Activated CD4-positive, alpha-beta T cell treated with anti-CD3 and anti-CD28 coated beads, Interleukin-2, amount 50 U/mL, for 48 hours (primary cell): ENCODE results near the gene OR52E5.

Source experiments
- DNase-seq, 2 experiments: peaks; one replicate each; pipeline ENCODE4 v3.0.0-alpha.2; 2020

OR52E5 gene

DNA sequence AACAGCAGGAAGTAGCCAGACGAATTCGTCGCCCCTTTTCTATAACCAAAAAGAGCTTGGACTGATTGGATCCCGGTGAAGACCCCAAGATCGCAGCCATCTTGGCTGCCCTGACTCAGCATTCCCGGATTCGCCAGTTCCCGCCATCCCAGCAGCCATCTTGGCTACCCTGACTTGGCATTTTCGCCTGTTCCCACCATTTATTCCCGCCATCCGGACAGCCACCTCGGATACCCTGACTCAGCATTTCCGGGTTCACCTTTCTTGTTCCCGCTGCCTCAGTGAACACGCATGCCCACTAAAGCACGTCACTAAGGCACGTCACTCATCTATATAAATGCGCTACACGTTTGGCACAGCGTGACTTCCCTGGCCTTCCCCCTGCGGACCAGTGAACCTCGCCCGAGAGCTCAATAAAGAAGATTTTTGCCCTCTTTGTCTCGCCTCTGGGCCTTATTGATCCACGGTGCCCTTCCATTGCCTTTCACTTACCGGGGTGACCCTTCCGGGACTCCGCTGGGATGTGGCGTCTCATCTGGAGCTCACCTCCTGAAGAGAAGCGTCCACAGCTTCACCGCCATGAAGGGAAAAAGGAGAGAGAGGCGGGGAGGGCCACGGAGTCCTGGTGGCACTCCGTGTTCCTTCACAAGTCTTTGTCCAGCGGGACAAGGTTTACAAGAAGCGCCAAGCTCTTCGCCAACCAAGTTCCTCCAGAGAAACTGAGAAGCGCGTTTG, 45.0 kb downstream of the OR52E5 start:
- no peak for DNase-seq

DNA sequence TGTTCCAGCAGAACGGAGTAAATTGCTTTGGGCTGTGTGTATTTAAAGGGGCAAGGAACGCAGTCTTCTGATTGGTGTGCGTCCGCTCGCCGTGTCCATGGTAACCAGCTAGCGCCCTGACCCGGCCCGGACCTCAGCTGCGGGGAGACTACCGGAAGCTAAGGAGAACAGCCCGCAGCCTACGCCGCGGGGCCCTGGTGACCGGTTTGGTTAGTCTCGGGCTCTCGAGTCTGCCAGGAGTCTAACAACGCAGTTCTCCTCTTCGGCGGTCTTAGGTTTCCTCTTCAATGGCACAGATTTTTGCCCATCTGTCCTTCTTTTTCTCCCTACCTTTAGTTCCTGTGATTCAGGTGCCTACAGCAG, 45.6 kb downstream of the OR52E5 start:
- DNase-seq, result no peak

DNA sequence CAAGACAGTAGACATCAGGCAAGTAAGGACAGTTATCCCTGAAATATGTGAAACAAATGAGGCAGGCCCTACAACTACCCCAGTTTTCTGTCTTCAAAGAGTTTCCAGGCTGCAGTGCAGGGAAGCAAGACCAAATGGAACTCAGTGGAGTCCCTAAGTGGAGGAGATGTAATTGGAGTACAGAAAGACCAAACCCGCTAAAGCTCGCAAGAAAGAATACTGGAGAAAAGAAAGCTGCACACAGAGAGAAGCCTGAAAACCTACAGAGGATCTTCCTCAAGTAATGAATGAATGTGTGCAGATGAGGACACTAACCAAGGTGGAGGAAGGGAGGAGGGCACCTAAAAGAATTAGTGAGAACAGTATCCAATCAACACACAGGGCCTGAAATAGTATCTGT, 47.7 kb downstream of the OR52E5 start:
- no peak for DNase-seq

DNA sequence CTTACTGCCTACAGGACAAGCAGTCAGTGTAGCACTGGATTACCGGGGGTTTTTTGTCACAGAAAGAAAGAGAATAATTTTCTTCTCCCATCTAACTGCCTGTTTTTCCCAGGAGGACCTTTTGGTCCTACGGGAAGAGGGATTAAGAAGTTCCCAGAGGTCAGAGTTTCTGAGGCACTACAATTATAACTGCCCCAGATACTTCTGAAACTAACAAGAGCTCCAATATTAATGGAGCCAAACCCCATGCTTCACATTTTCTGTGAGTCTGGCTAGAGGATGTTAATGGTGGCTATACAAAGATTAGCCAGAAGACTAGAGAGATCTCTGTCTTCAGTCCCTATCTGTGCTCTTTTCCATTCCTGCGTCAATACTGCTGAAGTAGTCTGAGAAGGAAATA, 48.9 kb downstream of the OR52E5 start, which contains the start of gene OR56A3:
OR56A3 (plus strand) TSS at position 301 of the 400 bp plus-strand sequence. CDS start 5,096 bp downstream, outside the sequence.
- DNase-seq, result no peak
